Natural killer cell (primary cell): ENCODE data around the gene ALK. TPM values are rescaled to one million over a fixed set of nuclear protein-coding genes. Genes with fewer than 3 reads are reported as not detected.

Experiments used
- ATAC-seq, 3 donors: fragments of 150-1000 bp in 2 of 3; fragments of 200-7000 bp in 1 of 3; cut with Tn5 transposase; 1 replicate in 1 of 3; 2 replicates in 2 of 3; pipeline ENCODE4 v1.10.0; 2021; ENCODE audit warnings: mild to moderate bottlenecking in 2 of 3, moderate library complexity in 2 of 3
- DNase-seq, 2 donors: peaks; one replicate each; pipeline versions ENCODE4 v3.0.0 to v3.0.0-alpha.2; 2013 to 2021; ENCODE audit warnings: mixed read lengths in 1 of 2
- H3K27ac ChIP-seq: one replicate; pipeline ENCODE4 v1.5.1; 2013; ENCODE audit warnings: mild to moderate bottlenecking, low read length
- H3K27me3 ChIP-seq: one replicate; pipeline ENCODE4 v1.6.1; 2013; ENCODE audit warnings: low read length; ENCODE audit not compliant: control insufficient read depth, insufficient read depth
- H3K36me3 ChIP-seq: one replicate; pipeline ENCODE4 v1.6.1; 2013; ENCODE audit warnings: low read length; ENCODE audit not compliant: control insufficient read depth, insufficient read depth
- H3K4me1 ChIP-seq: one replicate; pipeline ENCODE4 v1.6.1; 2013; ENCODE audit warnings: low read length; ENCODE audit not compliant: control insufficient read depth, insufficient read depth
- H3K4me3 ChIP-seq: one replicate; pipeline ENCODE4 v1.5.1; 2013; ENCODE audit warnings: low read length
- H3K9me3 ChIP-seq: one replicate; pipeline ENCODE4 v1.6.1; 2013; ENCODE audit warnings: low read length; ENCODE audit not compliant: control insufficient read depth, insufficient read depth
- H3K27ac Mint-ChIP-seq, 2 donors: one replicate each; pipeline ENCODE4 v1.8.0; 2022; ENCODE audit warnings: mild to moderate bottlenecking in 2 of 2, mixed read lengths in 2 of 2, moderate library complexity in 1 of 2
- H3K27me3 Mint-ChIP-seq, 2 donors: one replicate each; pipeline ENCODE4 v1.8.0; 2022; ENCODE audit warnings: low read depth in 2 of 2, mixed read lengths in 2 of 2
- H3K36me3 Mint-ChIP-seq: one replicate; pipeline ENCODE4 v1.8.0; 2022; ENCODE audit warnings: mixed read lengths
- H3K4me1 Mint-ChIP-seq, 2 donors: one replicate each; pipeline ENCODE4 v1.8.0; 2022; ENCODE audit warnings: mixed read lengths in 2 of 2
- H3K4me3 Mint-ChIP-seq: one replicate; pipeline ENCODE4 v1.8.0; 2022; ENCODE audit warnings: mild to moderate bottlenecking, moderate library complexity, mixed read lengths
- H3K9me3 Mint-ChIP-seq, 2 donors: one replicate each; pipeline ENCODE4 v1.8.0; 2022; ENCODE audit warnings: mixed read lengths in 2 of 2
- CTCF ChIP-seq: fragments of 200-600 bp; IDR thresholded peaks from one replicate; pipeline ENCODE4 v1.8.0; 2022; ENCODE audit warnings: antibody characterized with exemption
- WGBS: methylation state at CpG from one replicate; pipeline ENCODE4 v1.1.7; 2013; ENCODE audit warnings: missing lambda C conversion rate; ENCODE audit not compliant: insufficient coverage; 5-methylcytosine and 5-hydroxymethylcytosine counted together
- intact Hi-C: fragments of 100-400 bp; cut with micrococcal nuclease; formaldehyde crosslinking; loops from one replicate; pipeline ENCODE4 v1.14.2; 2022
- total RNA-seq, 4 donors: library from RNA; stranded (reverse); fragments of 120-200 nt in 1 of 4; gene quantifications; one replicate each; pipeline versions ENCODE4 v1.2.3 to v1.2.4, GENCODE V29; 2013 to 2022

ALK gene
- total RNA-seq, 3 donors from 2014 or later (not counting 1 experiment from before 2014, with no cell fraction given), result not detected

DNA sequence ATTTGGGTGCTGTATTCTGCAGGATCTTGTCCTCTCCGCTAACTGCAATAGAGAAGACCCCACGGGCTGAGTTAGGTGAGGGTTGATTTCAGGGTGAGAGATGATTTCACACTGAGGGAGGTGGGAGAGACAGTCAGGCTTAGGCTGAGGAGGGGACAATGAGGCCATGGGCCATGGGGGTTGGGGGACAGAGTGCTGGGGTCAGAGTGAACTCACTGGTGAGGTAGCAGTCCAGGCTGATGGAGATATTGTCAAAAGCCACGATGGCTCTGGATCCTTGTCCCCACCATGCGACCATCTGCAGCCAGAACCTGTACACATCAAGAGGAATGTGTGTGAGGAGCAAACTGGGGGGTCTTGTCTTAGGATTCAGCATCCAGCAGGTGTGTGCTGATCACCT, 646.2 kb downstream of the ALK start:
- intact Hi-C loops, result no loop called here
- H3K4me3 ChIP-seq, result no peak overlapping the region
- no peak overlapping the region for H3K4me3 Mint-ChIP-seq
- peaks cover 19 to 49% of the 10 kb centered on the region in 2 donors for H3K27me3 Mint-ChIP-seq
- no peaks in the 10 kb centered on the region for H3K27me3 ChIP-seq
- no peaks in the 10 kb centered on the region for H3K9me3 Mint-ChIP-seq
- H3K4me1 ChIP-seq, result no peaks in the 10 kb centered on the region
- no peak for ATAC-seq
- H3K36me3 ChIP-seq, result no peaks in the 10 kb centered on the region
- TF ChIP-seq CTCF, result no peak
- H3K4me1 Mint-ChIP-seq, result peaks cover 0 to 5% of the 10 kb centered on the region in 2 donors
- WGBS, result 84% methylated on average over 4 of the region's 4 CpGs
- no peak overlapping the region for H3K27ac Mint-ChIP-seq
- H3K36me3 Mint-ChIP-seq, result no peaks in the 10 kb centered on the region
- no peaks in the 10 kb centered on the region for H3K9me3 ChIP-seq
- no peak overlapping the region for H3K27ac ChIP-seq
- DNase-seq, result no peak

DNA sequence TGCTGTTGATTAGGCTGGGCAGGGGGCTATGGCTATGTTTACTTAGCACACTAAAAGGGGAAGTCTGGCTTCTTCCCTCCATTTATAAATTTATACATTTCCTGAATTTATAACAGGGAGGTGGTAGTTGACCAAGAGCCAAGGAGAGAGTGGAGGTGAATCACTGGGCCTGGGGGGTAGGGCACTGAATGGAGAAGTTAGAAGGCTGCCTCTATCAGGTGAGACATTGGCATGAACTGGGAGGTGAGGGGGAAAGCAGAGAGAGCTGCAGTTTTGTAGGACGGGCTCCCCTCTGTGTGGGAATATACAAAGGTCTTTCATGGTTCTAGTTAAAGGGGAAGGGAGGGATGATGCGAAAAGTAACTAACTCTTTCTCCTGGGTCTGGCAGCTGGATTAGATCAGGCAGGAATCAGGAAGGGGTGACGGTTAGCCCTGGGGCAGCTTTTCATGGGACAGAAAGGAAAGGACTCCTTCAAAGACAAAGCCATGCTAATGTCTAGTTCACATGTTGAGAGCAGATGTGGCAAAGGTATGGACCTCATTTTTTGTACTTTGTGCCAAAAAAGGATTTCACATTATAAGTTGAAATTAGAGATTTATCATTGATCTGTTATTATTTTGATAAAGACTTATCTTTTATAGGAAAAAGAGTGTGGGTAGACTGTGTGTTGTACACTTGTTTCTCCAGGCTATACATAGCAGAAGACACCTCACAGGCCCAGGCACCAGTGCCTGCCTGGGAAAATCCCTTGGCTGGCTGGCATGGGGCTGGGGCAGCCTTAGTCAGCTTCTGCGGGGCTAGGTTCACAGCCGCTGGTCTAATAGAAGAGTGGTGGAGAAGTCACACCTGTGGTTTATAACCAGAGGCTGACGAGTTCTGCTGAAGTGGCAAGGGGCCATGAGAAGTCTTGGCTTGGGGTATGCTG, 647.4 kb downstream of the ALK start:
- no peak overlapping the region for H3K4me3 ChIP-seq
- no peak for TF ChIP-seq CTCF
- WGBS, result 77% methylated on average over 6 of the region's 6 CpGs
- Mint-ChIP-seq H3K9me3 (no peaks in the 10 kb centered on the region), H3K4me1 (peaks cover 0 to 5% of the 10 kb centered on the region in 2 donors), H3K4me3 (no peak overlapping the region), H3K36me3 (no peaks in the 10 kb centered on the region), H3K27me3 (peaks cover 16 to 50% of the 10 kb centered on the region in 2 donors), H3K27ac (no peak overlapping the region)
- no peak overlapping the region for H3K27ac ChIP-seq
- H3K9me3 ChIP-seq, result no peaks in the 10 kb centered on the region
- intact Hi-C loops, result no loop called here
- H3K27me3 ChIP-seq, result no peaks in the 10 kb centered on the region
- DNase-seq, result no peak
- peak in 1 of 3 donors; percentile 43 for ATAC-seq
- H3K36me3 ChIP-seq, result no peaks in the 10 kb centered on the region
- no peaks in the 10 kb centered on the region for H3K4me1 ChIP-seq

- Mint-ChIP-seq H3K36me3 (no peaks in the 10 kb centered on the region), H3K27ac (no peak overlapping the region), H3K9me3 (no peaks in the 10 kb centered on the region), H3K27me3 (peaks cover 15 to 48% of the 10 kb centered on the region in 2 donors), H3K4me3 (no peak overlapping the region), H3K4me1 (peaks cover 0 to 5% of the 10 kb centered on the region in 2 donors)
- H3K9me3 ChIP-seq, result no peaks in the 10 kb centered on the region
- H3K4me1 ChIP-seq, result no peaks in the 10 kb centered on the region
- intact Hi-C loops, result no loop called here
- 87% methylated on average over 6 of the region's 6 CpGs for WGBS
- no peaks in the 10 kb centered on the region for H3K36me3 ChIP-seq
- ATAC-seq, result no peak
- DNase-seq, result no peak
- no peaks in the 10 kb centered on the region for H3K27me3 ChIP-seq
- TF ChIP-seq CTCF, result no peak
- no peak overlapping the region for H3K4me3 ChIP-seq
- H3K27ac ChIP-seq, result no peak overlapping the region
Observed at GRCh38 chr2:29273004-29273684, 648.2 kb downstream of the ALK start.
